LNCaP clone FGC (cell line): ENCODE measurements around the gene HSF4.

Experiments used
- DNase-seq: peaks from one replicate; pipeline ENCODE4 v3.0.0-alpha.2; 2011; ENCODE audit warnings: low read depth
- H3K4me3 ChIP-seq: 2 replicates; pipeline ENCODE4 v1.5.1; 2011; ENCODE audit warnings: mild to moderate bottlenecking, low read depth, low read length, control low read depth
- TF ChIP-seq, protein P1 (sequence below): IDR thresholded peaks from 2 replicates; pipeline ENCODE4 v1.5.1; 2012; ENCODE audit warnings: mild to moderate bottlenecking; ENCODE audit not compliant: control insufficient read depth, insufficient read depth; ENCODE audit errors: extremely low read depth

HSF4 gene

DNA sequence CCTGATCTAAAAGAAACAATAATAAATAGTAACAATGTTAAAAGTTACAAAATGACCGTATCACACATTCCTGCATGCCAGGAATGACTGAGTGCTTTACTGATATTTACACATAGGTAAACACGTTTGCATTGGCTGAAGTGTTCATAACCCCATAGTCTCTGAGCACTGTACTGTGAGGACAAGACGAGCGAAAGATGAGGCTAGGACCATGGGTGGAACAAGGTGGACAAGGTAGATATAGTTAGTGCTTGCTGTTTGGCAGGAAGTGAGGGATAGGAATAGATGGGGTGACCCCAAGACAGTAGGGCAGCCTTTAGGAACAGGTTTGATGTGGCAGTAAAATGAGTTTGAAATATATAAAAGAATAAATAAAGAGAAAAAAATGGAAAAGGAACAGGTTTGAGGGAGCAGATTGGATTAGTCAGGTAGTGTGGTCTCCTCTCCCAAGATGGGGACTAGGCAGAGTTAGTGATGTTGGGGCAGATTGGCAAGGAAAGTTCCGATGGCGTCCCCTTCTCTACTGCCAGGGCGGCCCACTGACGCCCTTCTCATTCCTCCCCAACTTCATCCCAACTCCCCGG is 27.0 kb downstream of the HSF4 start:
- TF ChIP-seq, protein P1, sequence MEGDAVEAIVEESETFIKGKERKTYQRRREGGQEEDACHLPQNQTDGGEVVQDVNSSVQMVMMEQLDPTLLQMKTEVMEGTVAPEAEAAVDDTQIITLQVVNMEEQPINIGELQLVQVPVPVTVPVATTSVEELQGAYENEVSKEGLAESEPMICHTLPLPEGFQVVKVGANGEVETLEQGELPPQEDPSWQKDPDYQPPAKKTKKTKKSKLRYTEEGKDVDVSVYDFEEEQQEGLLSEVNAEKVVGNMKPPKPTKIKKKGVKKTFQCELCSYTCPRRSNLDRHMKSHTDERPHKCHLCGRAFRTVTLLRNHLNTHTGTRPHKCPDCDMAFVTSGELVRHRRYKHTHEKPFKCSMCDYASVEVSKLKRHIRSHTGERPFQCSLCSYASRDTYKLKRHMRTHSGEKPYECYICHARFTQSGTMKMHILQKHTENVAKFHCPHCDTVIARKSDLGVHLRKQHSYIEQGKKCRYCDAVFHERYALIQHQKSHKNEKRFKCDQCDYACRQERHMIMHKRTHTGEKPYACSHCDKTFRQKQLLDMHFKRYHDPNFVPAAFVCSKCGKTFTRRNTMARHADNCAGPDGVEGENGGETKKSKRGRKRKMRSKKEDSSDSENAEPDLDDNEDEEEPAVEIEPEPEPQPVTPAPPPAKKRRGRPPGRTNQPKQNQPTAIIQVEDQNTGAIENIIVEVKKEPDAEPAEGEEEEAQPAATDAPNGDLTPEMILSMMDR, result no peak
- peak overlapping the region; percentile 95 for H3K4me3 ChIP-seq
- DNase-seq, result no peak

DNA sequence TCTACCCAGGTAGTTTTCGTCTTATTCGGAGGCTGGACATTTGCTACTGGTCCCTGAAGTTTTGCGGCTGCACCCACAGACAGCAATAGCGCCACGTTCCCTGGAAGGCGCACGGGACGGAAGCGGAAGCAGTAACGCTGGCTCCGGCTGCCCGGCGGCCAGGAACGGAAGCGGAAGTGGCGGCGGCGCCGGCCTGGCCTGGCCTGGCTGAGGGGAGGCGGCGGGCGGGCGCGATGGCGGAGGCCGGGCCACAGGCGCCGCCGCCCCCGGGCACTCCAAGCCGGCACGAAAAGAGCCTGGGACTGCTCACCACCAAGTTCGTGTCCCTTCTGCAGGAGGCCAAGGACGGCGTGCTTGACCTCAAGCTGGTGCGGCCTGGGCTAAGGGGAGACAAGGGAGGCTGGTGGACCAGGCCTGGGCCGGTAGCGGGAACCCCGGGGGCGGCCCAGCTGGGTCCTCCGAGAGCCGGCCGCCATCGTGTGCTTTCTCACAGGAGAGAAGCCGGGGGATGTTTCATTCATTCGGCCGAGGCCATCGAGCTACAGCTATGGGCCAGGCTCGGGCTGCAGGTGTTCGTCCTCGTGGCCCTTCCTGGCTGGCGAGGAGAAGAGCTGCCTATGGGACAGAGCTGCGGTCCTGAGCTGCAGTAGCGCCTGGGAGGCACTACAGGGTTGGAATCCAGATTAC is 27.6 kb downstream of the HSF4 start, which contains the start of gene E2F4:
E2F4 (plus strand) TSS at position 161 of the 687 bp plus-strand sequence; CDS start at position 234, 73 bp downstream.
- peak; percentile 77 for DNase-seq
- peak within 1 kb of the TSS; percentile 95 for H3K4me3 ChIP-seq
- TF ChIP-seq, protein P1, result no peak

DNA sequence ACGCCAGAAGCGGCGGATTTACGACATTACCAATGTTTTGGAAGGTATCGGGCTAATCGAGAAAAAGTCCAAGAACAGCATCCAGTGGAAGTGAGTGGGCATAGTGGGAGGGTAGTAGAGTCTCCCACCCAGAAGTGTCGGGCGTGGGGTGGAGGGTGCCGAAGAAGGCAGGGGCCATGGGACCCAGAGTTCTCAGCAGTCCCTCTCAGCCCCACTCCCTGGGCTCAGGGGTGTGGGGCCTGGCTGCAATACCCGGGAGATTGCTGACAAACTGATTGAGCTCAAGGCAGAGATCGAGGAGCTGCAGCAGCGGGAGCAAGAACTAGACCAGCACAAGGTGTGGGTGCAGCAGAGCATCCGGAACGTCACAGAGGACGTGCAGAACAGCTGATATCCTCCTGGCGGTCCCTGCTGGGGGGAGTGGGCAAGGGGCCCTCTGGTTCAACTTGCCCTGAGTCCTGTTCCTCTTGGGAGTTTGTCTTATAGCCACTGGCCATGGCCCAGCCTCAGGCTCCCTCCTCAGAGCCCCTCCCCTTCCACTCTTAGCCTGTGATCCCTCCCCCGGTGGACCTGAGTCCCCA is 28.3 kb downstream of the HSF4 start:
- no peak for DNase-seq
- peak overlapping the region; percentile 95 for H3K4me3 ChIP-seq
- TF ChIP-seq, protein P1, result no peak

DNA sequence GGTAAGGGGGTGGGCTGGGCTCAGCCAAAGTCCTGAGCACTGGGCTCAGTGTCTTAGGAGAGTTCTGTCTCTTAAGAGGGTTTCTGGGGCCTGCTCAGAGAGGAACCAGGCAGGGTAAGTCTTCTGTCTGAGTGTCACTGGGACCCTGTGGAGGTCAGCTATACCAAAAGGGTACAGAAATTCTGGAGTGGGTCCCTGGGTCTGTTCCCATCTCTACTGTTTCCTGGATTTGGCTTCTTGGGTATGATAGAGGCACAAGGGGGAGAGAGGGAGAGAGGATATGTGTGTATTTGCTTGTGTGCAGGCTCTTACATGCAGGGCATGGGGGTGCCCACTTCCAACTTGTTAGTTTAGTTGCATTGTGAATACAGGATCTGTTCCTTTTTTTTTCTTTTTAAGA is 29.0 kb downstream of the HSF4 start:
- no peak for DNase-seq
- H3K4me3 ChIP-seq, result peak overlapping the region; percentile 95
- TF ChIP-seq, protein P1, result no peak

DNA sequence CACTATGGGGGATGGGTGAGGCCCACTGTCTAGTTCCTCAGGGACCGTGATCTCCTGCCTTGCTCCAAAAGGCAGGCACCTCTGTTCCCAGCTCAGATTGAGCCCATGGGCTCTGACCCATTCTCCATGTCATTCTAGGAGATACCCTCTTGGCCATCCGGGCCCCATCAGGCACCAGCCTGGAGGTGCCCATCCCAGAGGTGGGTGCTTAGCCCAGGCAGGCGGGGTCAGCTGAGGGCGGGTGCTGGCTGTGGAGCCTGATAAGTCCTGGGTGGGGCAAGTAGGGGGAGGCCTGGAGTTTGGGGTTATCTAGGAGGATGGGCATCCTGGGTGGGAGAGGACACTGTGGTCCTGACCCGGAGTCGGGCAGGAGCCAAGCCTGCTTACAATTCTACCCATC is 29.7 kb downstream of the HSF4 start:
- DNase-seq, result no peak
- H3K4me3 ChIP-seq, result no peak overlapping the region
- TF ChIP-seq, protein P1, result no peak

DNA sequence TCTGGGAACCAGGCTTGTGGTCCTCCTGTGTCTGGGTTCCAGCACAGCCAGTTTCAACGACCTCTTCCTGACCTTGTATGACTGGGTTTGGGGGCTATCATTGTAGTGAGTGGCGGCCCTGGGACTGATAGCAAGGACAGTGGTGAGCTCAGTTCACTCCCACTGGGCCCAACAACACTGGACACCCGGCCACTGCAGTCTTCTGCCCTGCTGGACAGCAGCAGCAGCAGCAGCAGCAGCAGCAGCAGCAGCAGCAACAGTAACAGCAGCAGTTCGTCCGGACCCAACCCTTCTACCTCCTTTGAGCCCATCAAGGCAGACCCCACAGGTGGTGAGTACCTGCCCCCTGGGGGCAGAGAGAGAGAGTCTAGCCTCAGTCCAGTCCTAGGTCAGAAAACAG is 31.1 kb downstream of the HSF4 start:
- H3K4me3 ChIP-seq, result no peak overlapping the region
- DNase-seq, result no peak
- TF ChIP-seq, protein P1, result no peak
